ENCODE results near the gene FBXL20.
"Not testable (repeated sequence)": the region's sequence is repeated elsewhere in the genome, so short reads cannot be mapped to it uniquely, and the experiment has no call there.

Gene FBXL20

GRCh38 chr17:39250076-39250475 is 151.3 kb downstream of the FBXL20 start:
- DNase-seq (ENCODE audit: low spot score), result not testable (repeated sequence)

- no peak for DNase-seq (ENCODE audit: low spot score)
These were observed 155.2 kb downstream of the FBXL20 start for GRCh38 chr17:39246274-39246673.

- peak; percentile 91 for DNase-seq (ENCODE audit: low spot score)
These were observed 156.5 kb downstream of the FBXL20 start for GRCh38 chr17:39244600-39245570.

- DNase-seq (ENCODE audit: low spot score), result peak; percentile 65
These were observed 157.3 kb downstream of the FBXL20 start for GRCh38 chr17:39244016-39244599.

GRCh38 chr17:39243155-39243554 is 158.3 kb downstream of the FBXL20 start:
- DNase-seq (ENCODE audit: low spot score), result no peak

GRCh38 chr17:39240631-39241030 is 160.8 kb downstream of the FBXL20 start:
- no peak for DNase-seq (ENCODE audit: low spot score)

GRCh38 chr17:39239640-39240314 is 161.6 kb downstream of the FBXL20 start:
- peak; percentile 88 for DNase-seq (ENCODE audit: low spot score)

GRCh38 chr17:39238311-39238972 is 163.0 kb downstream of the FBXL20 start:
- no peak for DNase-seq (ENCODE audit: low spot score)

GRCh38 chr17:39237586-39237985 is 163.8 kb downstream of the FBXL20 start:
- no peak for DNase-seq (ENCODE audit: low spot score)

GRCh38 chr17:39236981-39237441 is 164.4 kb downstream of the FBXL20 start:
- DNase-seq (ENCODE audit: low spot score), result no peak

- no peak for DNase-seq (ENCODE audit: low spot score)
These were observed 164.9 kb downstream of the FBXL20 start for GRCh38 chr17:39236450-39236927.

- peak; percentile 91 for DNase-seq (ENCODE audit: low spot score)
These were observed 165.6 kb downstream of the FBXL20 start for GRCh38 chr17:39235555-39236449.

GRCh38 chr17:39231591-39232551 is 169.6 kb downstream of the FBXL20 start:
- DNase-seq (ENCODE audit: low spot score), result peak; percentile 86

GRCh38 chr17:39231091-39231561 is 170.3 kb downstream of the FBXL20 start:
- DNase-seq (ENCODE audit: low spot score), result no peak

GRCh38 chr17:39230361-39230760 is 171.1 kb downstream of the FBXL20 start:
- DNase-seq (ENCODE audit: low spot score), result no peak

- DNase-seq (ENCODE audit: low spot score), result no peak
These were observed 172.0 kb downstream of the FBXL20 start for GRCh38 chr17:39229274-39229913.

- no peak for DNase-seq (ENCODE audit: low spot score)
These were observed 174.0 kb downstream of the FBXL20 start for GRCh38 chr17:39227364-39227919.

GRCh38 chr17:39225959-39226683 is 175.3 kb downstream of the FBXL20 start:
- no peak for DNase-seq (ENCODE audit: low spot score)

All from NAMALWA (cell line).